GM12864 (cell line): Measurements from ENCODE around the gene TRAT1.
A peak's percentile ranks its signal among the peaks of the same experiment; 100 is the strongest.
"Not testable (repeated sequence)": the region's sequence is repeated elsewhere in the genome, so short reads cannot be mapped to it uniquely, and the experiment has no call there.

ENCODE experiments used
- DNase-seq: peaks from one replicate; pipeline ENCODE4 v3.0.0-alpha.2; 2011; ENCODE audit warnings: low read depth
- H3K4me3 ChIP-seq: 2 replicates; pipeline ENCODE4 v1.5.1; 2011; ENCODE audit warnings: mild to moderate bottlenecking, low read depth, low read length, control low read depth
- TF ChIP-seq, protein P1 (sequence below): IDR thresholded peaks from 2 replicates; pipeline ENCODE4 v1.5.1; 2011; ENCODE audit warnings: low read depth, mild to moderate bottlenecking, moderate library complexity, low read length, control low read depth, inconsistent platforms; ENCODE audit errors: missing control alignments

TRAT1 gene

DNA sequence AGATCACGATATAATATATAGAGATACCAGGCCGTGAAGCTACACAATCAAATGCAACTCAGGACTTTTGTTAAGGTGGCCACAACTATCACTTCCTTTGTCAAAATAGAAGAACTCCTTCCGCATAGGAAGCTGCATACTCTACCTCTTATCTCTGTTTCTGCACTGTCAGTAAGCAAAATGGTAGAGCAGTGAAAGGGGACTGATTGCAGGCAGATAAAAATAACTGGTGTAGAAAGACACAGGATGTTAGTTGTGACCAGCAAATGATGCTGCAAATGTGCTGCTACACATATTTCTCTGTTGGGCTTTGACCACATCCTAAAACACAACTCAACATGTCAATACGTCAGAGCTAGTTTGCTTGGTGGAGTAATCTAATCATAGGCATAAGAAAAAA lies 16.3 kb upstream of the TRAT1 start:
- TF ChIP-seq, protein P1, sequence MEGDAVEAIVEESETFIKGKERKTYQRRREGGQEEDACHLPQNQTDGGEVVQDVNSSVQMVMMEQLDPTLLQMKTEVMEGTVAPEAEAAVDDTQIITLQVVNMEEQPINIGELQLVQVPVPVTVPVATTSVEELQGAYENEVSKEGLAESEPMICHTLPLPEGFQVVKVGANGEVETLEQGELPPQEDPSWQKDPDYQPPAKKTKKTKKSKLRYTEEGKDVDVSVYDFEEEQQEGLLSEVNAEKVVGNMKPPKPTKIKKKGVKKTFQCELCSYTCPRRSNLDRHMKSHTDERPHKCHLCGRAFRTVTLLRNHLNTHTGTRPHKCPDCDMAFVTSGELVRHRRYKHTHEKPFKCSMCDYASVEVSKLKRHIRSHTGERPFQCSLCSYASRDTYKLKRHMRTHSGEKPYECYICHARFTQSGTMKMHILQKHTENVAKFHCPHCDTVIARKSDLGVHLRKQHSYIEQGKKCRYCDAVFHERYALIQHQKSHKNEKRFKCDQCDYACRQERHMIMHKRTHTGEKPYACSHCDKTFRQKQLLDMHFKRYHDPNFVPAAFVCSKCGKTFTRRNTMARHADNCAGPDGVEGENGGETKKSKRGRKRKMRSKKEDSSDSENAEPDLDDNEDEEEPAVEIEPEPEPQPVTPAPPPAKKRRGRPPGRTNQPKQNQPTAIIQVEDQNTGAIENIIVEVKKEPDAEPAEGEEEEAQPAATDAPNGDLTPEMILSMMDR: no peak
- peak; percentile 21 for DNase-seq
- H3K4me3 ChIP-seq: no peak overlapping the region

DNA sequence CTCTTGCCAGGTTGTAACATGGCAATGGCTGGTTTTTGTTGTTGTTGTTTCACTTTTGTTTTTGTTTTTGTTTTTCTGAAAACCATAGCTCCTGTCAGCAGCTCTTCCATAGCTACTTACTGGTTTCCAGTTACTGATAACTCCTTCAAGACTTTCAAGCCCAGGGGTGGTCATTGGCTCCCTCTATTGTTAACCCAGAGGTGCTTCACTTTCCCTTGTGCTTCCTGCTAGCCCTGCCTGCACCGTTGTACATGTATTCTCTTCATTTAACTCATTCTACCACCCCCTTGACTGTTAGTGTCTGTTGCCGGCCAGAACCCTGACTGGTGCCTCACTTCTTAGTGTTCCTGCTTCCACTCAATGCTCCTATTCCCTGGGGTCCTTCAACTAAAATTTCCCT lies 4.2 kb upstream of the TRAT1 start:
- TF ChIP-seq, protein P1: peak; percentile 73
- no peak overlapping the region for H3K4me3 ChIP-seq
- peak; percentile 41 for DNase-seq

DNA sequence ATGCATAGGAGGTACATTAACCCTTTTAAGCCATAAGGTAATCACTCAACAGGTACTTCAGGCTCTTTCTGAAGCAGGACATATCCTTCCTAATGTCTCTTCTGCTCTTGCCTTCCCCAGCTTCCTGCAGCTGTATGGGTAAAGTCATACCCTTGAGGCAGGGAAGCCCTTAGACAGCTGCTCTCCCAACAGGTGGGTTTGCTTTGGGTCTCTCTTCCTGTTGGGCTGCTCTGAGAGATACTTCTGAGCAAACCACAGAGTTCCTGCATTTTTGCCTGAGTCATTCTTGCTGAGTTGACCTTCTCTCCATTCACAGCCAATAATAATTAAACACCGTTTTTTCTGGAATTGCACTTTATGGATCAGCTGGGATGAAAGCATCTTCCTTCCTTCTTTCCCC lies 2.0 kb upstream of the TRAT1 start:
- DNase-seq: no peak
- H3K4me3 ChIP-seq: no peak overlapping the region
- TF ChIP-seq, protein P1: no peak

DNA sequence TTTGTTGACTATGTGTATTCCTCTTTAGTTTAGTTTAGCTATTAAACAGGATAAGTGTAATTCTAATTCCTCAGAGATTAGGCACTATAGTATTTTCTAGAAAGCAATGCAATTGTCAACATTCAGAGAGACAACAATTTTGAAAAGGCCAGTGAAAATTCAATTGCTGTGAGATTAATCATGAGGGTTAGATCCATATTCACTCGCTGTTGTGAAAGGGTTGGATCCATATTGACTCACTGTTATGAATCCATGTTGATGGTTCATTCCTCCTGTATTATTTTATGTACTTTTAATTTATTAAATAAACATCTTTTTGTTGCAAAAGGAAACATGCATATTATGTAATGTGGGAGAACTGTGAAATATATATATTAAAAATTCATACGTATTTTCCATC lies 641 bp downstream of the TRAT1 start:
- no peak overlapping the region for H3K4me3 ChIP-seq
- DNase-seq: no peak
- TF ChIP-seq, protein P1: no peak

DNA sequence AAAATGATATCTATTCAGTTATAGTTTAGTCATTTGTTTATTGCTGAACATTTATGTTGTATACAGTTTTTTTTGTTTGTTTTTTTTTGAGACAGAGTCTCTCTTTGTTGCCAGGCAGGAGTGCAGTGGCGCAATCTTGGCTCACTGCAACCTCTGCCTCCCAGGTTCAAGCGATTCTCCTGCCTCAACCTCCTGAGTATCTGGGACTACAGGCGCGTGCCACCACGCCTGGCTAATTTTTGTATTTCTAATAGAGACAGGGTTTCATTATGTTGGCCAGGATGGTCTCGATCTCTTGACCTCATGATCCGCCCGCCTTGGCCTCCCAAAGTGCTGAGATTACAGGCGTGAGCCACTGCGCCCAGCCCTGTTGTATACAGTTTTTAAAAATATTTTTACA lies 1.2 kb downstream of the TRAT1 start:
- not testable (repeated sequence) for DNase-seq, H3K4me3 ChIP-seq

DNA sequence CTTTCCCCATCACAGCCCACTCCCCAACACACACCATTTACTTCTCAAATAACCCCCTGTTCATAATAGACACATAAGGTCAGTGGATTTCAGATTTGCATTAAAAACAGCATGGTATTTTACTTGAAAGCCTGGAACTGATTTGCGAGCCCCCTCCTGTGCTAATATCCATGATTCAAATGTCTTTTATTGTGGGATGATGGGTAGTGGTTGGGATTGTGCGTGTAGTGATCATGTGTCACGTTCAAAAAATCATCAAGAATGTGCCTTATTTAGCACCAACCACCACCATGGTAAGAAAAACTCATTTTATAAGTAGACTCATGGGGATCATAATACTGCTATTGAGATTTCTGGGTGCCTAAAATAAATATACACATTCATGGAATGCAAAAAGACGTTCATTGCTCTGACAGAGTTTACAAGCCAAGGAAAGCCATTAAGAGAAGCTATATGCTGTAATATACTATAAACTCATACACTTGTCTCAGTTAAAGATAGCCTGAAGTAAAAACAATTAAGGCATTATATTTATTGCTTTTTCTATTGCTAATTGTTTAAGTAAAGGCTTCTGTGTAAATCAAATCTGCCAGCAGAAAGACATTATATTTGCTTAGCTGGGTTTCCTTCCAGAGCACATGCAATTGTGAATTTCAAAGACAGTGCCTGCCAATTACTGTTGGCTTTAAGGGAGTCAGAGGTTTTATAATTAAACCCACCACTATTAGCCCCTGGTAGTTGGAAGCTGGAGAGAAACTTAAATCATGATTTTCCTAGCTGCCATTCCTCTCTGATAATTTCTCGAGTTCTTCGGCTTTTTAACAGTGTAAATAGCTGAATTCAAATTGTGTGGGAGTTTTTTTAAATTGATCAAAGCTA lies 4.0 kb downstream of the TRAT1 start:
- no peak for DNase-seq
- TF ChIP-seq, protein P1: no peak
- H3K4me3 ChIP-seq: no peak overlapping the region

DNA sequence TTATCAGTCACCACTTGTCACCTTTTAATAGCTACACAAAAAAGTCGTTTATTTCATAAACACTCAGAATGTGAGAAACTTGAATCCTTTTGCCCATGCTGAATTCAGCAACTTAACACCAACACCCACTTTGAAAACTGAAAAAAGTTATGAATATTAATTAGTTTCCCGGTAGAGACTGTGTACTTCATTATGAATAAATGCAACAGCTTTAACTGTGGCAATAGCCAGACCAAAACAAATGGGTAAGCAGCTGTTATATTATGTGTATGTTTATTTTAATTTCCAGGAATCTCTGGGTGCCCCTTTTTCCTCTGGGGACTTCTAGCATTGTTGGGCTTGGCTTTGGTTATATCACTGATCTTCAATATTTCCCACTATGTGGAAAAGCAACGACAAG lies 7.8 kb downstream of the TRAT1 start:
- TF ChIP-seq, protein P1: no peak
- DNase-seq: no peak
- no peak overlapping the region for H3K4me3 ChIP-seq
